ENCODE measurements around the gene TSPYL4. TPM values are rescaled to one million over a fixed set of nuclear protein-coding genes. Genes with fewer than 3 reads are reported as not detected.
A peak's percentile ranks its signal among the peaks of the same experiment; 100 is the strongest.

The TSPYL4 gene
- total RNA-seq, 4 donors from 2014 or later, result 2.8 to 4.8 (median 3.8) TPM

DNA sequence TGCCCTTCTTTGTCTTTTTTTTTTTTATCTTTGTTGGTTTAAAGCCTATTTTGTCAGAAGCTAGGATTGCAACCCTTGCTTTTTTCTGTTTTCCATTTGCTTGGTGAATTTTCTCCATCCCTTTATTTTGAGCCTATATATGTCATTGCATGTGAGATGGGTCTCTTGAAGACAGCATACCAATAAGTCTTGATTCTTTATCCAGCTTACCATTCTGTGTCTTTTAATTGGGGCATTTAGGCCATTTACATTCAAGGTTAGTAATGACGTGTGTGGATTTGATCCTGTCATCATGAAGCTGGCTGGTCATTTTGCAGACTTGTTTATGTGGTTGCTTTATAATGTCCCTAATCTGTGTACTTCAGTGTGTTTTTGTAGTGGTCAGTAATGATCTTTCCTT is 9.5 kb upstream of the TSPYL4 start:
- Histone ChIP-seq H3K36me3 (no peaks in the 10 kb centered on the region), H3K4me3 (no peak overlapping the region), H3K4me1 (no peaks in the 10 kb centered on the region), H3K9me3 (no peaks in the 10 kb centered on the region), H3K27ac (no peak overlapping the region), H3K27me3 (no peaks in the 10 kb centered on the region)
- in situ Hi-C loops (cut with MboI; ENCODE audit: low sequenced_read_pairs in 4 of 4) (no loop called here), intact Hi-C loops (cut with DNase I; ENCODE audit: low total_unique reads) (no loop called here)
- no peak for ATAC-seq
- TF ChIP-seq, protein P1, sequence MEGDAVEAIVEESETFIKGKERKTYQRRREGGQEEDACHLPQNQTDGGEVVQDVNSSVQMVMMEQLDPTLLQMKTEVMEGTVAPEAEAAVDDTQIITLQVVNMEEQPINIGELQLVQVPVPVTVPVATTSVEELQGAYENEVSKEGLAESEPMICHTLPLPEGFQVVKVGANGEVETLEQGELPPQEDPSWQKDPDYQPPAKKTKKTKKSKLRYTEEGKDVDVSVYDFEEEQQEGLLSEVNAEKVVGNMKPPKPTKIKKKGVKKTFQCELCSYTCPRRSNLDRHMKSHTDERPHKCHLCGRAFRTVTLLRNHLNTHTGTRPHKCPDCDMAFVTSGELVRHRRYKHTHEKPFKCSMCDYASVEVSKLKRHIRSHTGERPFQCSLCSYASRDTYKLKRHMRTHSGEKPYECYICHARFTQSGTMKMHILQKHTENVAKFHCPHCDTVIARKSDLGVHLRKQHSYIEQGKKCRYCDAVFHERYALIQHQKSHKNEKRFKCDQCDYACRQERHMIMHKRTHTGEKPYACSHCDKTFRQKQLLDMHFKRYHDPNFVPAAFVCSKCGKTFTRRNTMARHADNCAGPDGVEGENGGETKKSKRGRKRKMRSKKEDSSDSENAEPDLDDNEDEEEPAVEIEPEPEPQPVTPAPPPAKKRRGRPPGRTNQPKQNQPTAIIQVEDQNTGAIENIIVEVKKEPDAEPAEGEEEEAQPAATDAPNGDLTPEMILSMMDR (IDR thresholded peaks at IDR 0.05 in 4 of 5, conservative IDR thresholded peaks at IDR 0.05 in 1 of 5), result no peak
- TF ChIP-seq POLR2A (IDR thresholded peaks at IDR 0.05), result no peak
- no peak for DNase-seq

DNA sequence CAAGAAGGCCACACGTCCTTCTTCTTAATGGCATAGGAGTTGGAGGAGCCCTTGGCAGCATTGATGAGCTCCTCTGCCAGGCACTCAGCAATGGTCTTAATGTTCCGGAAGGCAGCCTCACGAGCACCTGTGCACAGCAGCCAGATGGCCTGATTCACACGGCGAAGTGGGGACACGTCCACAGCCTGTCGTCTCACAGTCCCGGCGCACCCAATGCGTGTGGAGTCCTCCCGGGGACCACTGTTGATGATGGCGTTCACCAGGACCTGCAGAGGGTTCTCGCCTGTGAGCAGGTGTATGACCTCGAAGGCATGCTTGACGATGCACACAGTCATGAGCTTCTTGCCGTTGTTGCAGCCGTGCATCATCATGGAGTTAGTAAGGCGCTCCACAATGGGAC is 4.6 kb upstream of the TSPYL4 start:
- Histone ChIP-seq H3K4me3 (no peak overlapping the region), H3K27me3 (no peaks in the 10 kb centered on the region), H3K27ac (no peak overlapping the region), H3K36me3 (no peaks in the 10 kb centered on the region), H3K4me1 (peaks cover 5 to 9% of the 10 kb centered on the region in 2 donors), H3K9me3 (no peaks in the 10 kb centered on the region)
- no peak for ATAC-seq
- intact Hi-C loops (cut with DNase I; ENCODE audit: low total_unique reads), result no loop called here
- in situ Hi-C loops (cut with MboI; ENCODE audit: low sequenced_read_pairs in 4 of 4), result no loop called here
- TF ChIP-seq, protein P1 (IDR thresholded peaks at IDR 0.05 in 4 of 5, conservative IDR thresholded peaks at IDR 0.05 in 1 of 5), result no peak
- no peak for TF ChIP-seq POLR2A (IDR thresholded peaks at IDR 0.05)
- DNase-seq, result no peak

DNA sequence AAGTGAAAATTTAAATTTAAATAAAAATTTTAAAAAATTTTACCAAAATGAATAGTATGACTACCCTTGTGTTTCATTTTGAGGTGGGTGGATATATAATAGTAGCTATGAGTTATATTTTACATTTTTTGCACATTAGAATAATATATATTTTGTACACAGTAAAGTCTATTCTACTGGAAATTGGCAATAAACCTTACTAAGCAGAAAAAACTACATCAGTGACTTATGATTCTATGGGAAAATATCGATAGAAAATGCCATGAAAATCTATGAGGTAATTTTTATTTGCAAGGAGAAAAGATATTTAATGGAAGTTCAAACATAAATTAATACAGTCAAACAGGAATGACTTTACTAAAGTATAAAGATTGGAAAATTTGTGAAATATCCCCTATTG is 2.8 kb upstream of the TSPYL4 start:
- Histone ChIP-seq H3K27ac (no peak overlapping the region), H3K9me3 (no peaks in the 10 kb centered on the region), H3K36me3 (no peaks in the 10 kb centered on the region), H3K27me3 (no peaks in the 10 kb centered on the region), H3K4me1 (peaks cover 12 to 18% of the 10 kb centered on the region in 2 donors), H3K4me3 (no peak overlapping the region)
- DNase-seq (no peak), ATAC-seq (no peak)
- in situ Hi-C loops (cut with MboI; ENCODE audit: low sequenced_read_pairs in 4 of 4) (no loop called here), intact Hi-C loops (cut with DNase I; ENCODE audit: low total_unique reads) (no loop called here)
- no peak for TF ChIP-seq POLR2A (IDR thresholded peaks at IDR 0.05)

DNA sequence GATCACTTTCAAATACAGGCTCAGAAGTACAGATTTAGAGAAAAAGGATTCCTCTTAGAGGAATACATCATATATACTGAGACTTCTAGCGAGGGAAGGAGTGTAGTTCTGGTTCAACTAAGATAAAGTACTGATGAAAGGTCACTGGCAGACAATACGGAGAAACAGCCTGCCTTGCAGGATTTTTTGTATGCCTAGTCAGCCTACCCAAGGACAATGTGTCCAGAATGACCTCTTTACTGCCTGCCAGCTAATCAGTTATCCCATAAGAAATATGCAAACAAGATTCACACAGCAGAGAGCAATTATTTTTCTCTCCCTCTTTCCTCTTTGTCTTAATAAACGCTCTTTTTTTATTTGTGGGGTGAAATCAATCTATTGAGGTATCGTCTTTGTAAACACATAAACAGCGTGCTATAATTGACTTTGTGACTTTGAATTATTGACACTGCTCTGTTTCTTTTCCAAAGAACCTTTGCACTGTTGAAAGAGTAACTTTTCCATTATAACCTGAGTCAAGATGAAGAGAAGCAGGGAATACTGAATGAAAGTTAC is 1.4 kb upstream of the TSPYL4 start:
- no peak overlapping the region for H3K4me3 ChIP-seq
- no peak for ATAC-seq
- no peak for TF ChIP-seq POLR2A (IDR thresholded peaks at IDR 0.05)
- TF ChIP-seq, protein P1 (IDR thresholded peaks at IDR 0.05 in 4 of 5, conservative IDR thresholded peaks at IDR 0.05 in 1 of 5), result no peak
- no peak for DNase-seq
- in situ Hi-C loops (cut with MboI; ENCODE audit: low sequenced_read_pairs in 4 of 4) (no loop called here), intact Hi-C loops (cut with DNase I; ENCODE audit: low total_unique reads) (no loop called here)
- no peaks in the 10 kb centered on the region for H3K27me3 ChIP-seq
- H3K4me1 ChIP-seq, result peaks cover 22 to 25% of the 10 kb centered on the region in 2 donors
- no peaks in the 10 kb centered on the region for H3K9me3 ChIP-seq
- no peaks in the 10 kb centered on the region for H3K36me3 ChIP-seq
- no peak overlapping the region for H3K27ac ChIP-seq

DNA sequence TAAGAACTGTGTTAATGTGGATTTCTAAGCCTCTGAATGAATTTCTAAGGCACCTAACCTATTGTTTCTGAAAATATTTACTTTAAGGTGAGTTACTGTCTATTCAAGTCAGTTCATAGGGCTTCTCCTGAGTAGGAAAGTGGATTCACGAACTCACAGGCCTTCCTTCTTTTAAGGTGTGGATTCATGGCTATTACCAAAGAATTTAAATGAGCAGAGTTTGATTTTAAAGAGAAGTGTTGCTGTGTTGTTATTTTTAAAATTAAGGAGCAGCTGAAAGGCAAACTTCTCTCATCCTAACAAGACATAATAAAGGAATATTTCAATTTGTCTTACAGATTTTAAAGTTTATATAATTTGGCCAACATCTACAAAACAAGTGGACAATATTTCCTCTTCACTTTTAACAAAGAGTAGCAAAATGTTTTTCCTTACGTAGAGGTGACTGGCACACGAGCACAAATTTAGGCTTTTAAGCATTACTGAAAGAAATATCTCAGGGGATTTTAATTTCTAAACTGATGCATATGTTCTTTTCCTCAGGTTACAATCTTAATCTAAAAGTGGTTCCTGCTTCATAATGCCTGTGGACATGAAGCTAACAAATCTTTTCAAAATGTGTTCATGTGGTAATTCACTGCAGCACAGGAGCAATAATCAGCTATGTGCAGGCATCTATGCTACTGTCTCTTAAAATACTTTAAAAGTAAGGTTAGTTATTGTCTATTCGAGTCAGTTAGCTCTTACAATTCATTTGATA is 602 bp upstream of the TSPYL4 start:
- TF ChIP-seq POLR2A (IDR thresholded peaks at IDR 0.05), result no peak
- TF ChIP-seq, protein P1 (IDR thresholded peaks at IDR 0.05 in 4 of 5, conservative IDR thresholded peaks at IDR 0.05 in 1 of 5), result no peak
- intact Hi-C loops (cut with DNase I; ENCODE audit: low total_unique reads) (loop anchor here (1.0 kb wide), 1 partner anchor 25 kb away; the partner anchor contains the start of gene TSPYL1), in situ Hi-C loops (cut with MboI; ENCODE audit: low sequenced_read_pairs in 4 of 4) (no loop called here)
- Histone ChIP-seq H3K4me3 (peak overlapping the region; percentile 85 to 93 (median 91)), H3K27me3 (no peaks in the 10 kb centered on the region), H3K4me1 (peaks cover 22 to 30% of the 10 kb centered on the region in 2 donors), H3K36me3 (no peaks in the 10 kb centered on the region), H3K9me3 (no peaks in the 10 kb centered on the region), H3K27ac (peak overlapping the region; percentile 76 to 85 (median 81))
- no peak for DNase-seq
- ATAC-seq, result peak in 1 of 2 donors; percentile 12

Measured in gastrocnemius medialis (tissue), 4 donors.